Measurements from ENCODE around the gene DVL2. TPM values are rescaled to one million over a fixed set of nuclear protein-coding genes. Genes with fewer than 3 reads are reported as not detected.

DVL2 gene
- total RNA-seq, 1 donor from 2014 or later: 93.9 TPM

- Mint-ChIP-seq H3K4me3 (peak overlapping the region; percentile 97), H3K4me1 (ENCODE audit: unreplicated experiment) (peaks cover 42% of the 10 kb centered on the region), H3K27me3 (peaks cover 6% of the 10 kb centered on the region), H3K36me3 (peaks cover 8% of the 10 kb centered on the region), H3K27ac (peak overlapping the region; percentile 97), H3K9me3 (no peaks in the 10 kb centered on the region)
- no peak for DNase-seq (ENCODE audit: extremely low spot score, unreplicated experiment)
- TF ChIP-seq, protein P1, sequence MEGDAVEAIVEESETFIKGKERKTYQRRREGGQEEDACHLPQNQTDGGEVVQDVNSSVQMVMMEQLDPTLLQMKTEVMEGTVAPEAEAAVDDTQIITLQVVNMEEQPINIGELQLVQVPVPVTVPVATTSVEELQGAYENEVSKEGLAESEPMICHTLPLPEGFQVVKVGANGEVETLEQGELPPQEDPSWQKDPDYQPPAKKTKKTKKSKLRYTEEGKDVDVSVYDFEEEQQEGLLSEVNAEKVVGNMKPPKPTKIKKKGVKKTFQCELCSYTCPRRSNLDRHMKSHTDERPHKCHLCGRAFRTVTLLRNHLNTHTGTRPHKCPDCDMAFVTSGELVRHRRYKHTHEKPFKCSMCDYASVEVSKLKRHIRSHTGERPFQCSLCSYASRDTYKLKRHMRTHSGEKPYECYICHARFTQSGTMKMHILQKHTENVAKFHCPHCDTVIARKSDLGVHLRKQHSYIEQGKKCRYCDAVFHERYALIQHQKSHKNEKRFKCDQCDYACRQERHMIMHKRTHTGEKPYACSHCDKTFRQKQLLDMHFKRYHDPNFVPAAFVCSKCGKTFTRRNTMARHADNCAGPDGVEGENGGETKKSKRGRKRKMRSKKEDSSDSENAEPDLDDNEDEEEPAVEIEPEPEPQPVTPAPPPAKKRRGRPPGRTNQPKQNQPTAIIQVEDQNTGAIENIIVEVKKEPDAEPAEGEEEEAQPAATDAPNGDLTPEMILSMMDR (conservative IDR thresholded peaks at IDR 0.05): no peak
Observed at GRCh38 chr17:7219229-7219811, 15.0 kb downstream of the DVL2 start.

GRCh38 chr17:7218758-7219157 lies 15.6 kb downstream of the DVL2 start:
- Mint-ChIP-seq H3K27me3 (peaks cover 11% of the 10 kb centered on the region), H3K27ac (peak overlapping the region; percentile 97), H3K4me3 (peak overlapping the region; percentile 97), H3K9me3 (no peaks in the 10 kb centered on the region), H3K36me3 (peaks cover 5% of the 10 kb centered on the region), H3K4me1 (ENCODE audit: unreplicated experiment) (peaks cover 46% of the 10 kb centered on the region)
- DNase-seq (ENCODE audit: extremely low spot score, unreplicated experiment): peak; percentile 62
- TF ChIP-seq, protein P1 (conservative IDR thresholded peaks at IDR 0.05): no peak

DNA sequence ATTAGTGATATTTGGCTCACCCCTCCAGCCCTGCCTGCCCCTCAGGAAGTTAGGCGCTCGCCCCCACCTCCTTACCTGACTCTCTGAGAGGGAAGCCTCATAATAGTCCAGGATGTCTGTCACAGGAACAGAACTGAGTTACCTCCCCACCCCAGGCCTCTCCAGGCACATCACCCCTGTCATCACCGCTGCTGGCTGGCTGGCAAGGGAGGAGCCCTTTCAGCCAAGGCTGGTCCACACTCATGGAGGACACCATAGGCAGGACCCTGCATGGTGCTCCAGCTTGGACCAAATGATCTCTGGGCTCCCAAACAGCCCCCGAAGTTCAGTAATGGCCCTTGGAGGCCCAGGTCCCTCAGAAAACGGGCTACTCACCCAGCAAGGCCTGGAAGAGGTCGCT lies 16.2 kb downstream of the DVL2 start:
- no peak for DNase-seq (ENCODE audit: extremely low spot score, unreplicated experiment)
- Mint-ChIP-seq H3K27ac (peak overlapping the region; percentile 97), H3K4me3 (peak overlapping the region; percentile 97), H3K27me3 (peaks cover 16% of the 10 kb centered on the region), H3K9me3 (no peaks in the 10 kb centered on the region), H3K4me1 (ENCODE audit: unreplicated experiment) (peaks cover 52% of the 10 kb centered on the region), H3K36me3 (peaks cover 5% of the 10 kb centered on the region)
- TF ChIP-seq, protein P1 (conservative IDR thresholded peaks at IDR 0.05): no peak

DNA sequence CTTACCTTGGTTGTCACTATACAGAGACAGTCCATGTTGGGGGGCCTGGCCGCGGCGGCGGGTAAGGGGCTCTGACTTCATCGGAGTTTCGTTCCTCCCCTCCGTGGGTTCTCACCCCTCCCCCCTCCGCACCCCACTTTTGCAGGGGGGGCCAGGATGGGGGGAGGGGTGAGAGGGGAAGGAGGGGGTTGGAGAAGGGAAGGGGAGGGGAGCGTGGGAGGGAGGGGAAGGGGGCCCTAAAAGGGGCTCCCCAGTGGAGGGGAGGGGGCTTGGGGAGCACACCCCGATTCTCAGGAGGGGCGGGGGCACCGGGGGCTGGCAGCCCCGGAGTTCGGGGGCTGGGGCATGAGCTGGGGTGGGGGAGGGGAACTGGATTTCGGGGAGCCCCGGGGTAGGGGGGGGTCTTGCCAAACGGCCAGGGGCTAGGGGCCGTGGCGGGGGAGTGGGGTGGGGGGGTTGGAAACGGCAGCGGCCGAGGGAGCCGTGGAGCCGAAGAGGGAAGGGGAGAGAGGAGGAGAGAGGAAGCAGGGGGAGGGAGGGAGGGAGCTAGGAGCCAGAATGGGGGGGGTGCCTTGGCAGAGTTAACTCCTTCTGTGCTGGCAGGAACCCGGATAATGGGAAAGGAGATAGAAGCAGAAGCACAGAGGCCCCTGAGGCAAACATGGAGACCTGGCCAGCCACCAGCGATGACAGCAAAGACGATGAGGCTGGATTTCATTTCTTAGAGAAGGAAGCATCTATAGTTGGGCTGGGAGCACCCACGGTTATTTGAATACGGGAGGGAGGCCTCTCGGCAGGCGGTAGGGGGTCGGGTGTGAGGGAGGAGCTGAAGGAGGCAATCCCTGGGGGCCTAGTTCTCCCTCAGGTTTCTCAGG lies 17.0 kb downstream of the DVL2 start:
- peaks cover 53% of the 10 kb centered on the region for H3K4me1 Mint-ChIP-seq (ENCODE audit: unreplicated experiment)
- H3K27ac Mint-ChIP-seq: peak overlapping the region; percentile 82
- H3K4me3 Mint-ChIP-seq: peak overlapping the region; percentile 97
- TF ChIP-seq, protein P1 (conservative IDR thresholded peaks at IDR 0.05): no peak
- H3K9me3 Mint-ChIP-seq: no peaks in the 10 kb centered on the region
- peaks cover 5% of the 10 kb centered on the region for H3K36me3 Mint-ChIP-seq
- peaks cover 18% of the 10 kb centered on the region for H3K27me3 Mint-ChIP-seq
- DNase-seq (ENCODE audit: extremely low spot score, unreplicated experiment): no peak

DNA sequence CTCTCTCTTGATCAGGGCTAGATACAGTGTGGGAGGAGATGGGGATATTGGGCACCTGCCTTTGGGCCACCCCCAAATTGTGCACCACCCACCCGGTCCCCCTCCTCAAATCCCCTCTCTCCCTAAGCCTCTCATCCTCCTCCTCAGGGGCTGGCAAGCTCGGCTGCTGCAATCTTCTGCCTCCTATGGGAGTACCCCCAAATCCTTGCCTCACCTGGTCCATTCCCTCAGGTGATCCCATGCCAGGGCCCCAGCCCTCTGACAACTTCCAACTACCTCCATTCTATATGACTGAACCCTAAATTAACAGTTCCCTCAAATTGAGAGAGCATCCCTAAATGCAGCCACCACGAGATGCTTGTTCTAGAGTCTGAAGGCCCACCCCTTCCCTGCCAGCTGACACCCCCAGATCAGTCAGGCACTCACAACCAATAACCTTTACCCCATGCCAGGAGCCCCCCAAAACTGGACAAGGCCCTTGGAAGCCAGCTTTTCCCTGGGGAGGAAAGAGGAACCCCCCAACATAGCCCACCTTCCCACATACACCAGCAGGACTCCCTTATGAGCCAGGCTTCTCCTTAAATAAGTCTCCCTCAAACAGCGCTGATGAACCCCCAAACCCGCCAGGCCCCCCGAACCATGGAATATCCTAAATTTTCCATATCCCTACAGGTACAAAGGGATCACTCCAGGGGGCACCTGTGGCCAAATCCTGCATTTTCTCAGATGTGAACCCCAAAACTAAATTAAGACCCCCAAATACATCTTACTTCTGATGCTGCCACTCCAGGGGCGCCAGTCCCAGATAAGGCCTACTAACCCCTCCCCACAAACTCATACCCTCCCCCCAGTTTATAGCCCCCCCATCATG lies 17.8 kb downstream of the DVL2 start:
- Mint-ChIP-seq H3K36me3 (peaks cover 5% of the 10 kb centered on the region), H3K4me1 (ENCODE audit: unreplicated experiment) (peaks cover 60% of the 10 kb centered on the region), H3K9me3 (no peaks in the 10 kb centered on the region), H3K27ac (peak overlapping the region; percentile 69), H3K4me3 (peak overlapping the region; percentile 95), H3K27me3 (peaks cover 24% of the 10 kb centered on the region)
- TF ChIP-seq, protein P1 (conservative IDR thresholded peaks at IDR 0.05): no peak
- DNase-seq (ENCODE audit: extremely low spot score, unreplicated experiment): no peak

Measured in type B pancreatic cell (in vitro differentiated cells).